WTC11 (cell line): ENCODE measurements around the gene RAB26. TPM values are rescaled to one million over a fixed set of nuclear protein-coding genes. Genes with fewer than 3 reads are reported as not detected.

Experiments used
- ATAC-seq: fragments of 200-7000 bp; cut with Tn5 transposase; 2 replicates; pipeline ENCODE4 v1.10.0; 2021; ENCODE audit warnings: mild to moderate bottlenecking, moderate library complexity
- CTCF ChIA-PET: fragments of 300-600 bp; sonication (Branson Sonifier 250); formaldehyde crosslinking; loops from one replicate; lab custom pipeline; 2021; ENCODE audit warnings: antibody characterized with exemption; lab: Charles Lee
- POLR2A ChIA-PET: fragments of 350-600 bp; sonication (Branson Sonifier 250); formaldehyde crosslinking; loops from one replicate; lab custom pipeline; 2021; ENCODE audit warnings: antibody characterized with exemption; lab: Charles Lee
- DNase-seq: peaks from one replicate; pipeline ENCODE4 v3.0.0; 2021; ENCODE audit warnings: low spot score
- H3K27ac Mint-ChIP-seq: 2 replicates; pipeline ENCODE4 v1.8.0; 2021; ENCODE audit warnings: mixed read lengths
- H3K27me3 Mint-ChIP-seq: 2 replicates; pipeline ENCODE4 v1.8.0; 2021; ENCODE audit warnings: low read depth, mild to moderate bottlenecking, moderate library complexity, mixed read lengths
- H3K36me3 Mint-ChIP-seq: 2 replicates; pipeline ENCODE4 v1.8.0; 2021; ENCODE audit warnings: mixed read lengths
- H3K4me1 Mint-ChIP-seq: 2 replicates; pipeline ENCODE4 v1.8.0; 2022; ENCODE audit warnings: mixed read lengths
- H3K4me3 Mint-ChIP-seq: 2 replicates; pipeline ENCODE4 v1.8.0; 2021; ENCODE audit warnings: mild to moderate bottlenecking, moderate library complexity, mixed read lengths
- H3K9me3 Mint-ChIP-seq: 2 replicates; pipeline ENCODE4 v1.8.0; 2021; ENCODE audit warnings: mixed read lengths
- CBFB ChIP-seq: sonication (generic); formaldehyde crosslinking; IDR thresholded peaks from 2 replicates; pipeline ENCODE4 v1.8.1; 2022; ENCODE audit warnings: mild to moderate bottlenecking, low read depth, missing genetic modification reagents
- ELF4 ChIP-seq: sonication (generic); formaldehyde crosslinking; IDR thresholded peaks from 2 replicates; pipeline ENCODE4 v1.8.1; 2022; ENCODE audit warnings: low read depth, mild to moderate bottlenecking, moderate library complexity, missing genetic modification reagents
- EMX1 ChIP-seq: fragments of 250-450 bp; sonication (Bioruptor Pico); IDR thresholded peaks from 2 replicates; pipeline ENCODE4 v1.8.0; 2021; ENCODE audit warnings: mild to moderate bottlenecking
- JAZF1 ChIP-seq: fragments of 250-450 bp; sonication (Bioruptor Pico); IDR thresholded peaks from 2 replicates; pipeline ENCODE4 v1.9.0; 2021; ENCODE audit warnings: moderate library complexity, mild to moderate bottlenecking, inconsistent platforms
- NFE2L1 ChIP-seq: sonication (generic); formaldehyde crosslinking; IDR thresholded peaks from 2 replicates; pipeline ENCODE4 v1.8.1; 2023; ENCODE audit warnings: missing genetic modification reagents
- NR2C2 ChIP-seq: sonication (generic); formaldehyde crosslinking; IDR thresholded peaks from 2 replicates; pipeline ENCODE4 v1.8.0; 2022; ENCODE audit warnings: mild to moderate bottlenecking, missing genetic modification reagents
- NR3C1 ChIP-seq: sonication (generic); formaldehyde crosslinking; conservative IDR thresholded peaks from 2 replicates; pipeline ENCODE4 v1.8.1; 2023; ENCODE audit warnings: low read depth, mild to moderate bottlenecking, missing genetic modification reagents
- PRRX2 ChIP-seq: fragments of 250-450 bp; sonication (Bioruptor Pico); IDR thresholded peaks from 2 replicates; pipeline ENCODE4 v1.8.0; 2021; ENCODE audit warnings: mild to moderate bottlenecking
- ZNF396 ChIP-seq: fragments of 250-450 bp; sonication (Bioruptor Pico); IDR thresholded peaks from 2 replicates; pipeline ENCODE4 v1.8.0; 2021; ENCODE audit warnings: mild to moderate bottlenecking, moderate library complexity, borderline replicate concordance
- total RNA-seq: library from RNA; stranded (reverse); gene quantifications from 3 replicates; pipeline ENCODE4 v1.2.3, GENCODE V29; 2021
- TF ChIP-seq, protein P1 (sequence below): sonication (generic); formaldehyde crosslinking; IDR thresholded peaks from 2 replicates; pipeline ENCODE4 v1.8.1; 2023; ENCODE audit warnings: mild to moderate bottlenecking, missing genetic modification reagents
- TF ChIP-seq, protein P2 (sequence below): sonication (generic); formaldehyde crosslinking; IDR thresholded peaks from 2 replicates; pipeline ENCODE4 v1.8.1; 2023; ENCODE audit warnings: mild to moderate bottlenecking, moderate library complexity, missing genetic modification reagents
- TF ChIP-seq, protein P3 (sequence below): sonication (generic); formaldehyde crosslinking; IDR thresholded peaks from 2 replicates; pipeline ENCODE4 v1.8.1; 2022; ENCODE audit warnings: missing genetic modification reagents, borderline replicate concordance
- TF ChIP-seq, protein P4 (sequence below): sonication (generic); formaldehyde crosslinking; IDR thresholded peaks from 2 replicates; pipeline ENCODE4 v1.8.1; 2022; ENCODE audit warnings: low read depth, missing genetic modification reagents, borderline replicate concordance
- TF ChIP-seq, protein P5 (sequence below): sonication (generic); formaldehyde crosslinking; IDR thresholded peaks from 2 replicates; pipeline ENCODE4 v1.8.0; 2022; ENCODE audit warnings: missing genetic modification reagents
- TF ChIP-seq, protein P6 (sequence below): sonication (generic); formaldehyde crosslinking; IDR thresholded peaks from 2 replicates; pipeline ENCODE4 v1.8.1; 2022; ENCODE audit warnings: mild to moderate bottlenecking, missing genetic modification reagents, moderate library complexity, borderline replicate concordance

Gene RAB26
- total RNA-seq, 1 experiment from 2014 or later = 7.3 TPM

DNA sequence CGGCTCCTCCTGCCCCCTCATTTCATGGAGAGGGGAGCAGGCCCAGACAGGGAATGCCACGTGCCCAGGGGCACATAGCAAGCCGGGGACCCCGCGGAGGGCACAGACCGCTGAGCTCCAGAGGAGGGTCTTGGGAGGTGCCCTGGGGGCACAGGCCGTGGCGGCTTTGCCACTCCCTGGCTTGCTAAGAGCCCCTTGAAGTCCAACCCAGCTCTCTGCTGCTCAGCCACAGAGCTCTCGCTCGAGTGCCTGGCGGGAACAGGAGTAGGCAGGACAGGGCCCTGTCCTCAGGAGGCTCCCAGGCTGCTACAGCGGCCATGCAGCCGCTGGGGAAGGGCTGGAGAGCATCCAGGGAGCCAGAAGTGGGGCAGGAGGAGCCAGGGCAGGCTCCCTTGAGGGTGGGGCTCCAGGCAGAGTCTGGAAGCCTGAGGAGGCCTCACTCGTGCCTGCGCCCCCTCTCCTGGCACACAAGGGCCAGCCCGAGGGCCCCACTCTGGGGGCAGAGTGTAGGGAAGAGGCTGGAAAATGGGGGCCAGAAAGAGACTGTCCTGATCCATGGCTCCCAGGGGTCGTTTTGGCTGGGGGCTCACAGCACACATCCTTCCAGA is 4.4 kb upstream of the RAB26 start:
- Mint-ChIP-seq H3K4me3 (no peak overlapping the region), H3K36me3 (no peaks in the 10 kb centered on the region), H3K4me1 (no peaks in the 10 kb centered on the region), H3K27ac (no peak overlapping the region), H3K27me3 (peaks cover 55% of the 10 kb centered on the region), H3K9me3 (no peaks in the 10 kb centered on the region)
- ChIA-PET CTCF (interaction anchor here (0.8 to 2.7 kb wide), 4 partner anchors 51 to 140 kb away, joined by 3 to 10 read pairs (median 4); no protein-coding TSS in a partner anchor), POLR2A (no interaction called here)
- no peak for ATAC-seq
- no peak for DNase-seq
- TF ChIP-seq, protein P1, sequence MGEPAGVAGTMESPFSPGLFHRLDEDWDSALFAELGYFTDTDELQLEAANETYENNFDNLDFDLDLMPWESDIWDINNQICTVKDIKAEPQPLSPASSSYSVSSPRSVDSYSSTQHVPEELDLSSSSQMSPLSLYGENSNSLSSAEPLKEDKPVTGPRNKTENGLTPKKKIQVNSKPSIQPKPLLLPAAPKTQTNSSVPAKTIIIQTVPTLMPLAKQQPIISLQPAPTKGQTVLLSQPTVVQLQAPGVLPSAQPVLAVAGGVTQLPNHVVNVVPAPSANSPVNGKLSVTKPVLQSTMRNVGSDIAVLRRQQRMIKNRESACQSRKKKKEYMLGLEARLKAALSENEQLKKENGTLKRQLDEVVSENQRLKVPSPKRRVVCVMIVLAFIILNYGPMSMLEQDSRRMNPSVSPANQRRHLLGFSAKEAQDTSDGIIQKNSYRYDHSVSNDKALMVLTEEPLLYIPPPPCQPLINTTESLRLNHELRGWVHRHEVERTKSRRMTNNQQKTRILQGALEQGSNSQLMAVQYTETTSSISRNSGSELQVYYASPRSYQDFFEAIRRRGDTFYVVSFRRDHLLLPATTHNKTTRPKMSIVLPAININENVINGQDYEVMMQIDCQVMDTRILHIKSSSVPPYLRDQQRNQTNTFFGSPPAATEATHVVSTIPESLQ (CRISPR knock-in tag) = no peak
- TF ChIP-seq ZNF396 (CRISPR knock-in tag) = no peak
- TF ChIP-seq PRRX2 (CRISPR knock-in tag) = no peak
- no peak for TF ChIP-seq NR2C2
- TF ChIP-seq NR3C1 (CRISPR knock-in tag) = no peak
- TF ChIP-seq, protein P2, sequence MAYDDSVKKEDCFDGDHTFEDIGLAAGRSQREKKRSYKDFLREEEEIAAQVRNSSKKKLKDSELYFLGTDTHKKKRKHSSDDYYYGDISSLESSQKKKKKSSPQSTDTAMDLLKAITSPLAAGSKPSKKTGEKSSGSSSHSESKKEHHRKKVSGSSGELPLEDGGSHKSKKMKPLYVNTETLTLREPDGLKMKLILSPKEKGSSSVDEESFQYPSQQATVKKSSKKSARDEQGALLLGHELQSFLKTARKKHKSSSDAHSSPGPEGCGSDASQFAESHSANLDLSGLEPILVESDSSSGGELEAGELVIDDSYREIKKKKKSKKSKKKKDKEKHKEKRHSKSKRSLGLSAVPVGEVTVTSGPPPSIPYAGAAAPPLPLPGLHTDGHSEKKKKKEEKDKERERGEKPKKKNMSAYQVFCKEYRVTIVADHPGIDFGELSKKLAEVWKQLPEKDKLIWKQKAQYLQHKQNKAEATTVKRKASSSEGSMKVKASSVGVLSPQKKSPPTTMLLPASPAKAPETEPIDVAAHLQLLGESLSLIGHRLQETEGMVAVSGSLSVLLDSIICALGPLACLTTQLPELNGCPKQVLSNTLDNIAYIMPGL (CRISPR knock-in tag) = no peak
- no peak for TF ChIP-seq ELF4 (CRISPR knock-in tag)
- TF ChIP-seq EMX1 (CRISPR knock-in tag) = no peak
- TF ChIP-seq CBFB (CRISPR knock-in tag) = no peak
- no peak for TF ChIP-seq JAZF1 (CRISPR knock-in tag)
- no peak for TF ChIP-seq NFE2L1 (CRISPR knock-in tag)
- TF ChIP-seq, protein P3, sequence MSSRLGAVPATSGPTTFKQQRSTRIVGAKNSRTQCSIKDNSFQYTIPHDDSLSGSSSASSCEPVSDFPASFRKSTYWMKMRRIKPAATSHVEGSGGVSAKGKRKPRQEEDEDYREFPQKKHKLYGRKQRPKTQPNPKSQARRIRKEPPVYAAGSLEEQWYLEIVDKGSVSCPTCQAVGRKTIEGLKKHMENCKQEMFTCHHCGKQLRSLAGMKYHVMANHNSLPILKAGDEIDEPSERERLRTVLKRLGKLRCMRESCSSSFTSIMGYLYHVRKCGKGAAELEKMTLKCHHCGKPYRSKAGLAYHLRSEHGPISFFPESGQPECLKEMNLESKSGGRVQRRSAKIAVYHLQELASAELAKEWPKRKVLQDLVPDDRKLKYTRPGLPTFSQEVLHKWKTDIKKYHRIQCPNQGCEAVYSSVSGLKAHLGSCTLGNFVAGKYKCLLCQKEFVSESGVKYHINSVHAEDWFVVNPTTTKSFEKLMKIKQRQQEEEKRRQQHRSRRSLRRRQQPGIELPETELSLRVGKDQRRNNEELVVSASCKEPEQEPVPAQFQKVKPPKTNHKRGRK (CRISPR knock-in tag) = no peak
- TF ChIP-seq, protein P4, sequence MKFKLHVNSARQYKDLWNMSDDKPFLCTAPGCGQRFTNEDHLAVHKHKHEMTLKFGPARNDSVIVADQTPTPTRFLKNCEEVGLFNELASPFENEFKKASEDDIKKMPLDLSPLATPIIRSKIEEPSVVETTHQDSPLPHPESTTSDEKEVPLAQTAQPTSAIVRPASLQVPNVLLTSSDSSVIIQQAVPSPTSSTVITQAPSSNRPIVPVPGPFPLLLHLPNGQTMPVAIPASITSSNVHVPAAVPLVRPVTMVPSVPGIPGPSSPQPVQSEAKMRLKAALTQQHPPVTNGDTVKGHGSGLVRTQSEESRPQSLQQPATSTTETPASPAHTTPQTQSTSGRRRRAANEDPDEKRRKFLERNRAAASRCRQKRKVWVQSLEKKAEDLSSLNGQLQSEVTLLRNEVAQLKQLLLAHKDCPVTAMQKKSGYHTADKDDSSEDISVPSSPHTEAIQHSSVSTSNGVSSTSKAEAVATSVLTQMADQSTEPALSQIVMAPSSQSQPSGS (CRISPR knock-in tag) = no peak
- TF ChIP-seq, protein P5, sequence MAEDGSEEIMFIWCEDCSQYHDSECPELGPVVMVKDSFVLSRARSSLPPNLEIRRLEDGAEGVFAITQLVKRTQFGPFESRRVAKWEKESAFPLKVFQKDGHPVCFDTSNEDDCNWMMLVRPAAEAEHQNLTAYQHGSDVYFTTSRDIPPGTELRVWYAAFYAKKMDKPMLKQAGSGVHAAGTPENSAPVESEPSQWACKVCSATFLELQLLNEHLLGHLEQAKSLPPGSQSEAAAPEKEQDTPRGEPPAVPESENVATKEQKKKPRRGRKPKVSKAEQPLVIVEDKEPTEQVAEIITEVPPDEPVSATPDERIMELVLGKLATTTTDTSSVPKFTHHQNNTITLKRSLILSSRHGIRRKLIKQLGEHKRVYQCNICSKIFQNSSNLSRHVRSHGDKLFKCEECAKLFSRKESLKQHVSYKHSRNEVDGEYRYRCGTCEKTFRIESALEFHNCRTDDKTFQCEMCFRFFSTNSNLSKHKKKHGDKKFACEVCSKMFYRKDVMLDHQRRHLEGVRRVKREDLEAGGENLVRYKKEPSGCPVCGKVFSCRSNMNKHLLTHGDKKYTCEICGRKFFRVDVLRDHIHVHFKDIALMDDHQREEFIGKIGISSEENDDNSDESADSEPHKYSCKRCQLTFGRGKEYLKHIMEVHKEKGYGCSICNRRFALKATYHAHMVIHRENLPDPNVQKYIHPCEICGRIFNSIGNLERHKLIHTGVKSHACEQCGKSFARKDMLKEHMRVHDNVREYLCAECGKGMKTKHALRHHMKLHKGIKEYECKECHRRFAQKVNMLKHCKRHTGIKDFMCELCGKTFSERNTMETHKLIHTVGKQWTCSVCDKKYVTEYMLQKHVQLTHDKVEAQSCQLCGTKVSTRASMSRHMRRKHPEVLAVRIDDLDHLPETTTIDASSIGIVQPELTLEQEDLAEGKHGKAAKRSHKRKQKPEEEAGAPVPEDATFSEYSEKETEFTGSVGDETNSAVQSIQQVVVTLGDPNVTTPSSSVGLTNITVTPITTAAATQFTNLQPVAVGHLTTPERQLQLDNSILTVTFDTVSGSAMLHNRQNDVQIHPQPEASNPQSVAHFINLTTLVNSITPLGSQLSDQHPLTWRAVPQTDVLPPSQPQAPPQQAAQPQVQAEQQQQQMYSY = no peak
- TF ChIP-seq, protein P6, sequence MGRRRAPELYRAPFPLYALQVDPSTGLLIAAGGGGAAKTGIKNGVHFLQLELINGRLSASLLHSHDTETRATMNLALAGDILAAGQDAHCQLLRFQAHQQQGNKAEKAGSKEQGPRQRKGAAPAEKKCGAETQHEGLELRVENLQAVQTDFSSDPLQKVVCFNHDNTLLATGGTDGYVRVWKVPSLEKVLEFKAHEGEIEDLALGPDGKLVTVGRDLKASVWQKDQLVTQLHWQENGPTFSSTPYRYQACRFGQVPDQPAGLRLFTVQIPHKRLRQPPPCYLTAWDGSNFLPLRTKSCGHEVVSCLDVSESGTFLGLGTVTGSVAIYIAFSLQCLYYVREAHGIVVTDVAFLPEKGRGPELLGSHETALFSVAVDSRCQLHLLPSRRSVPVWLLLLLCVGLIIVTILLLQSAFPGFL (CRISPR knock-in tag) = no peak
- TF ChIP-seq, all 79 proteins: peak for 0
